Suppressor macrophage treated with lipopolysaccharide for 1 hour (primary cell): ENCODE results near the gene MAP3K8.

Experiments used
- DNase-seq, 3 donors: peaks; one replicate each; pipeline ENCODE4 v3.0.0-alpha.2; 2020 to 2022

The MAP3K8 gene

DNA sequence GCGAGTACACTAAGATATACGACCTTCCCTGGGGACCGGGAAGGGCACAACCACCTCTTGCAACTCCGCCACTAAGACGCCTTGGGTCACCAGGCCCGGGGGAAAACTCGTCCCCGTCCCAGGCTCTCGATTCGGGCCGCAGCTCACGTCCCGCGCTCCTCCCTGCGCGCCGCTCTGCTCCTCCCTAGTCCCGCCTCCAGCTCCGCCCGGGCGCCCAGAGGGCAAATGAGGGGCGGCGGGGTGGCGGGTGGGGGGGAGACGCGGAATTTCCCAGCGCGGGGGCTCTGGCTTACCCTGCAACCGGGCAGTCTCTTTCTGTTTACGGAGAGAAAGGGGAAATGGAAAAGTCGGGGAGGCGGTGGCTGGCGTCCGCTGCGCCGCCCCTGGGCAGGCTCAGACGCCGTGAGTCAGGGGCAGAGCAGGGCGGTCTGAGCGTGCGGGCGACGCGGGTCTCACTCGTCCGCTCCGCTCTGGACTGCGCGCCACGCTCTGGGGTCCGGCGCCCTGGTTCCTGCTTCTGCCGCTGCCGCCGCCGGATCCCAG lies at the start of gene MAP3K8:
TSS of gene MAP3K8 (plus strand) at position 455 of the 543 bp plus-strand sequence. CDS start 4,755 bp downstream, outside the sequence.
- peak; percentile 98 to 99 (median 99) for DNase-seq

- peak; percentile 28 to 54 (median 53) for DNase-seq
These were observed 49.2 kb upstream of the MAP3K8 start for GRCh38 chr10:30384701-30385201.

GRCh38 chr10:30386801-30387588 lies 47.0 kb upstream of the MAP3K8 start:
- peak; percentile 76 to 80 (median 79) for DNase-seq

DNA sequence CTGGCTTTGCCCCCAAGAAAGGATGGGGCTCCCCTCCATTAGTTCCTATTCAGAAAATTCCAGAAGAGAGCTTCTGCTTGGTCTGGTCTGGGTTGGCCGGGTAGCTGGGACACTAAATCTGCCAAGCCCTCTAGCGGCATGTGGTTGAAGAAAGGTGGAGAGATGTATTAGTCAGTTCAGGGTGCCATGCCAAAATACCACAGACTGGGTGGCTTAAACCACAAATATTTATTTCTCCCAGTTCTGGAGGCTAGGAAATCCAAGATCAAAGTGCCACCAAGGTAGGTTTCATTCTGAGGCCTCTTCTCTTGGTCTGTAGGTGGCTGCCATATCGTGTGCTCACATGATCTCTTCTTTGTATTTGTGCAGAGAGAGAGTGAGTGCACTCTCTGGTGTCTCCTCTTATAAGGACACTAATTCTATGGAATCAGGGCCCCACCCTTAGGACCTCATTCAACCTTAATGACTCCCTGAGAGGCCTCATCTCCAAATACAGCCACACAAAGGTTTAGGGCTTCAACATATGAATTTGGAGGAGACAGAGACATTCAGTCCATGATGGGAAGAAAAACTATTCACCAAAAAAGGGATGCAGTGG lies 46.2 kb upstream of the MAP3K8 start:
- no peak for DNase-seq

DNA sequence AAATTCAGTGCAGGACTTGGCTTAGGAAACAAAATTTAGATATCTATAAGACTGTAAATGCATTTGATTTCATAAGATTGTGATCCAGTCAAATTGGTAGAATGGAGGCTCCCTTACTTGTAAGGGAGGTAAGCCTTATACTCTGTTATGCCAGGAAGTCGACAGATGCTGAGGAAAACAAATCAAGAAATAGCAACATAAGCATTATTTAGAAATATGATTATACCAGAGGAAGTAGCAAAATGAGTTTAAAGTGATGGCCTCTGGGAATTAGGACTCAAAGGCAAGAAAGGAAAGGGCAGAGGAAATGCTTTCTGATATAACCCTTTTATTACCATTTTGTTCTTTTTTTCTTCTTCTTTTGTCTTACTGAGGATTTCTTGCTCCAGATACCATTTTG lies 44.4 kb upstream of the MAP3K8 start:
- no peak for DNase-seq

GRCh38 chr10:30390207-30390606 lies 43.8 kb upstream of the MAP3K8 start:
- DNase-seq = no peak

DNA sequence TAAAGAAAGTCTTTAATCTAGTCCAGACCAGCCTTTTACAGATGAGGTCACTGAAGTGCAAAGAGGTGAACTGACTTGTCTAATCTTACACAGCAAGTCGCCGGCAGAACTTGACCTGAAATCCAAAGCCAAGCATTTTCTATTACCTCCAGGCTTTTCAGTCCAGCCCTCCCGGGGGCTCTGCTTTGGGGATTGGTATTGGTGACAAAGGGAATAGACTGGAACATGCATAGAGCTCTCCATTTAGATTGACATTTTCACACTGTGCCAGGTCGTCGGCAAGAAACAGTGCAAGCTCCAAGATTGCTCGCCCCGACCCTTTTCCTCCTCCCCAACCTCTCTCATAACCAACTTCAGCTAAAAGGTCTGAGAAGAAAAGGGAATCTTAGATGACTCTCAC lies 42.7 kb upstream of the MAP3K8 start:
- no peak for DNase-seq

- DNase-seq = peak; percentile 73 to 86 (median 83)
These were observed 41.4 kb upstream of the MAP3K8 start for GRCh38 chr10:30392564-30392990.

GRCh38 chr10:30396293-30396692 lies 37.7 kb upstream of the MAP3K8 start:
- DNase-seq = peak; percentile 39 to 66 (median 60)

DNA sequence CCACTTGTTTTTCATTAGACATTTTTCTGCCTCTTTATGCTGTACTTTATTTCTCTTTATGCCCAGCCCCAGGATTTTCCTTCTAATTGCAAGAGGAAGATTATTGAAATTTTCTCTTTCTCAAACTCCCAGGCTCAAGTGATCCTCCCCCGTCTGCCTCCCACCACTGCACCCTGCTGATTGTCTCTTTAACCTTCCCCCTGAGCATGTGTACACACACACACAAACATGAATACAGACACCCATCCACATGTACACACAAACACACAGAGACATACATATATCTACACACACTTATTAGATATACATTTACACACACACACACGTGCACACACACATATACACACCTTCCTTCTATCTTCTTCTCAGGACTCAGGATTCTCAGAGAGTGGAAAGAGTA lies 37.3 kb upstream of the MAP3K8 start:
- peak in 1 of 3 donors; percentile 39 for DNase-seq

- DNase-seq = no peak
These were observed 35.8 kb upstream of the MAP3K8 start for GRCh38 chr10:30398193-30398592.

GRCh38 chr10:30398788-30399187 lies 35.2 kb upstream of the MAP3K8 start:
- DNase-seq = no peak

DNA sequence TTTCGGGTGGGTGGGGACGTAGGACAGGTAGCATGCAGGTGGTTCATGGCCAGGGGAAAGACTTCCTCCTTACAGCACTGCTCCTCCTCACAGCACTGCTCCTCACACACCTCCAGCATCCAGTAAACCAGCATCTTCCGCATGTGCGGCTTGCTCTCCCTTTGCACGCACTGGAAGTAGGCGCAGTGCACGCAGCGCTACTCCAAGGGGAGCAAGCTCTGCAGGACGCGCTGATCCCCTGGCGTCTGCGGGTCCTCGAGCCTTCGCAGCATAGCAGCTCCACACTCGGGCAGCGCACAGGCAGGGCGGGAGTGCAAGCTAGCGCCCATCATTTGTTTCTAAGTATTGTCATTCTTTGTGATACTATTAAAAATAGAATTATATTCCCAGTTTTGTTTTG lies 30.5 kb upstream of the MAP3K8 start:
- DNase-seq = no peak

DNA sequence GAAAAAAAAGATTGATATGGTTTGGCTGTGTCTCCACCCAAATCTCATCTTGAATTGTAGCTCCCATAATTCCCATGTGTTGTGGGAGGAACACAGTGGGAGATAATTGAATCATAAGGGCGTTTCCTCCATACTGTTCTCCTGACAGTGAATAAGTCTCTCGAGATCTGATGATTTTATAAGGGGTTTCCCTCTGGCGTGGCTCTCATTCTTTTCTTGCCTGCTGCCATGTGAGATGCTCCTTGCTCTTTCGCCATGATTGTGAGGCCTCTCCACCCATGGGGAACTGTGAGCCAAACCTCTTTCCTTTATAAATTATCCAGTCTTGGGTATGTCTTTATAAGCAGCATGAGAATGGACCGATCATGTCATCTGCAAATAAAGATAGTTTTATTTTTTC lies 29.4 kb upstream of the MAP3K8 start:
- DNase-seq = peak in 2 of 3 donors; percentile 28 to 53

GRCh38 chr10:30411263-30411662 lies 22.7 kb upstream of the MAP3K8 start:
- no peak for DNase-seq

- peak; percentile 58 to 80 (median 74) for DNase-seq
These were observed 21.1 kb upstream of the MAP3K8 start for GRCh38 chr10:30412901-30413300.

DNA sequence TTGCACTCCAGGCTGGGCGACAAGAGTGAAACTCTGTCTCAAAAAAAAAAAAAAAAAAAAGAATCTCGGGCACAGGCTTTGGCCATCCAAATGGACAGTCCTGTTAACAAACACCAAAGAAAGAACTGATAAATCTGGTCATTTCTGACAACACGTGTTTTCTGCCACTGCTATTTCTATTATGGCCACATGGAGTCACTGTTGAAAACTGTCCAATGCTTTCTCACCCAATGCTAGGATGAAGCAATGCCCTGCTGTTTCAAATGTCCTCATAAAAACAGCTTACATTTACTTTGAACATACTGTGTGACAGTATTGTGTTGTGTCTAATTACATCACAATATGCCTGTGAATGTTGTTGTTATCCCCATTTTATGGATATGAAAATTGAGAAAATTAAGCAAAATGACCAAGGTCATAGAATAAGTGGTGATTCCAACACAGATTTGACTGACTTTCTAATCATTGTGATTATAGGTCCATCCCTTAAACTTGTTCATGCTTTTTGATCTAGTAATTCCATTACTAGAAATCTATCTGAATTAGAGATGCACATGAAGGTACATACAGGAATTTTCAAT lies 19.9 kb upstream of the MAP3K8 start:
- DNase-seq = peak; percentile 76 to 90 (median 90)

DNA sequence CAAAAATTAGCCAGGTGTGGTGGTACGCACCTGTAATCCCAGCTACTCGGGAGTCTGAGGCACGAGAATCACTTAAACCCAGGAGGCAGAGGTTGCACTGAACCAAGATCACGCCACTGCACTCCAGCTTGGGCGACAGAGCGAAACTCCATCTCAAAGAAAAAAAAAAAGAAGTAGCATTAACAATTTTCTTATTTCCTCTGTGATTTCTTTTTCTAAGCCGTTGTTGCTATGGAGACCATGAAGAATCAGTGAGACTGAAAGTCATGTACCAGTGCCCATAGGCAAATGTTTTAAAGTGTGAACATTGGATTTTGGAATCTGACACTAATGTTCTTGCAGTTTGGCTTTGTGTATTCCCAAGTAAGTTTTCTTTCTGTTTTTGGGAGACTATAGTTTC lies 18.4 kb upstream of the MAP3K8 start:
- no peak for DNase-seq

DNA sequence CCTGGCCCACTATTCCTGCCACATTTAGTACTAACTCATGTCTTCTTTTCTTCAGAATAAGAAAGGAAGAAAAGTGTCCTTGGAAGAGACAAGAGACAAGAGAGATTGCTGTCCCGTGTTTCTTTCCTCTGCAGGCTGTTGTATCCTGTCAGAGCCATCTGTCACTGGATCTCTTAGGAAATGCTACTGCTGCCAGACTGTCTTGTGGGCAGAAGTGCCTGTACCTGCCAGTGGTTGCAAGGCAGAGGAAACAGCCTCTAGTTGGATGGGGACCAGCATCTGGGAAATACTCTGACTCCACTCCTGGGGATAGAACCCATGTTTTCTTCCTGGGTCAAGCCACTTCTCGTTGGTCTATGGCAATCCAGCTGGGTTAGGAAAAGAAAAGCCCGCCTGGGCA lies 16.7 kb upstream of the MAP3K8 start:
- no peak for DNase-seq

GRCh38 chr10:30420266-30420665 lies 13.7 kb upstream of the MAP3K8 start:
- no peak for DNase-seq

GRCh38 chr10:30420766-30421165 lies 13.2 kb upstream of the MAP3K8 start:
- peak in 1 of 3 donors; percentile 65 for DNase-seq

GRCh38 chr10:30422151-30422695 lies 11.8 kb upstream of the MAP3K8 start:
- peak in 1 of 3 donors; percentile 25 for DNase-seq
